GM23338 (cell line): Measurements from ENCODE around the gene COL6A3. TPM values are rescaled to one million over a fixed set of nuclear protein-coding genes. Genes with fewer than 3 reads are reported as not detected.

Experiments
- ATAC-seq: fragments of 200-7000 bp; cut with Tn5 transposase; 3 replicates; pipeline ENCODE4 v1.9.1; 2020
- DNase-seq: peaks from one replicate; pipeline ENCODE4 v3.0.0-alpha.2; 2015; ENCODE audit warnings: low spot score
- H2AFZ ChIP-seq: fragments of 200-600 bp; sonication (generic); 2 replicates; pipeline ENCODE4 v1.8.0; 2016; ENCODE audit warnings: antibody characterized with exemption, mild to moderate bottlenecking, moderate library complexity
- H3F3A ChIP-seq: fragments of 200-600 bp; sonication (generic); replicated peaks from 2 replicates; pipeline ENCODE4 v1.8.0; 2017; ENCODE audit warnings: antibody characterized with exemption, mixed run types, low read depth
- H3K27ac ChIP-seq: fragments of 200-600 bp; sonication (generic); 2 replicates; pipeline ENCODE4 v1.6.1; 2016; ENCODE audit warnings: low read depth
- H3K27me3 ChIP-seq: fragments of 200-600 bp; sonication (generic); 2 replicates; pipeline ENCODE4 v1.8.0; 2016; ENCODE audit warnings: mild to moderate bottlenecking, mixed run types, moderate library complexity; ENCODE audit not compliant: insufficient read depth
- H3K36me3 ChIP-seq: fragments of 200-600 bp; sonication (generic); 2 replicates; pipeline ENCODE4 v1.8.0; 2016; ENCODE audit warnings: mild to moderate bottlenecking; ENCODE audit not compliant: insufficient read depth
- H3K4me1 ChIP-seq: fragments of 200-600 bp; sonication (generic); 2 replicates; pipeline ENCODE4 v1.8.0; 2016; ENCODE audit warnings: mild to moderate bottlenecking, moderate library complexity; ENCODE audit not compliant: insufficient read depth
- H3K4me2 ChIP-seq: fragments of 200-600 bp; sonication (generic); 2 replicates; pipeline ENCODE4 v1.7.1; 2017; ENCODE audit warnings: mixed run types
- H3K4me3 ChIP-seq: fragments of 200-600 bp; sonication (generic); 2 replicates; pipeline ENCODE4 v1.6.1; 2016; ENCODE audit warnings: mixed run types
- H3K79me2 ChIP-seq: fragments of 200-600 bp; sonication (generic); replicated peaks from 2 replicates; pipeline ENCODE4 v1.8.0; 2017; ENCODE audit warnings: mild to moderate bottlenecking; ENCODE audit not compliant: insufficient read depth
- H3K9me2 ChIP-seq: fragments of 200-600 bp; sonication (generic); 2 replicates; pipeline ENCODE4 v1.8.0; 2017; ENCODE audit not compliant: insufficient read depth
- H4K20me1 ChIP-seq: fragments of 200-600 bp; sonication (generic); replicated peaks from 2 replicates; pipeline ENCODE4 v1.8.0; 2017; ENCODE audit warnings: mild to moderate bottlenecking; ENCODE audit not compliant: insufficient read depth
- H3K27ac Mint-ChIP-seq: 2 replicates; pipeline ENCODE4 v1.8.0; 2020; ENCODE audit warnings: inconsistent platforms, mild to moderate bottlenecking, moderate library complexity, mixed read lengths
- H3K27me3 Mint-ChIP-seq: 3 replicates; pipeline ENCODE4 v1.8.0; 2022; ENCODE audit warnings: low read depth, mild to moderate bottlenecking, moderate library complexity, mixed read lengths, inconsistent platforms; ENCODE audit not compliant: insufficient read depth, poor library complexity
- H3K36me3 Mint-ChIP-seq: 3 replicates; pipeline ENCODE4 v1.8.0; 2021; ENCODE audit warnings: low read depth, mild to moderate bottlenecking, inconsistent platforms, moderate library complexity, mixed read lengths
- H3K4me1 Mint-ChIP-seq: 3 replicates; pipeline ENCODE4 v1.8.0; 2020; ENCODE audit warnings: mild to moderate bottlenecking, inconsistent platforms, mixed read lengths
- H3K4me3 Mint-ChIP-seq: 3 replicates; pipeline ENCODE4 v1.8.0; 2021; ENCODE audit warnings: moderate library complexity, mild to moderate bottlenecking, inconsistent platforms, mixed read lengths
- H3K9me3 Mint-ChIP-seq: 3 replicates; pipeline ENCODE4 v1.8.0; 2020; ENCODE audit warnings: moderate library complexity, mild to moderate bottlenecking, inconsistent platforms, mixed read lengths
- CREB1 ChIP-seq: fragments of 250-450 bp; sonication (Bioruptor Pico); IDR thresholded peaks from 2 replicates; pipeline ENCODE4 v1.5.0; 2020; ENCODE audit warnings: low read depth, mild to moderate bottlenecking, moderate library complexity
- ETS1 ChIP-seq: IDR thresholded peaks from 2 replicates; pipeline ENCODE4 v1.6.1; 2016; ENCODE audit warnings: antibody characterized with exemption
- EZH2phosphoT487 ChIP-seq: fragments of 200-600 bp; sonication (generic); IDR thresholded peaks from one replicate; pipeline ENCODE4 v1.8.1; 2018; ENCODE audit warnings: antibody characterized with exemption; ENCODE audit not compliant: unreplicated experiment
- JUNB ChIP-seq: IDR thresholded peaks from one replicate; pipeline ENCODE4 v1.6.1; 2016; ENCODE audit warnings: antibody characterized with exemption; ENCODE audit not compliant: unreplicated experiment
- NANOG ChIP-seq: IDR thresholded peaks from 2 replicates; pipeline ENCODE4 v1.6.1; 2016; ENCODE audit warnings: antibody characterized with exemption, borderline replicate concordance
- POLR2AphosphoS5 ChIP-seq: IDR thresholded peaks from 2 replicates; pipeline ENCODE4 v1.6.1; 2016; ENCODE audit warnings: antibody characterized with exemption, low read depth
- REST ChIP-seq: IDR thresholded peaks from one replicate; pipeline ENCODE4 v1.6.1; 2018; ENCODE audit warnings: antibody characterized with exemption; ENCODE audit not compliant: unreplicated experiment
- STAT1 ChIP-seq: IDR thresholded peaks from one replicate; pipeline ENCODE4 v1.6.1; 2016; ENCODE audit warnings: antibody characterized with exemption; ENCODE audit not compliant: unreplicated experiment
- ZNF114 ChIP-seq: fragments of 250-450 bp; sonication (Bioruptor Pico); IDR thresholded peaks from 2 replicates; pipeline ENCODE4 v1.5.0; 2020; ENCODE audit warnings: mild to moderate bottlenecking, moderate library complexity
- ZNF462 ChIP-seq: fragments of 250-450 bp; sonication (Bioruptor Pico); IDR thresholded peaks from 2 replicates; pipeline ENCODE4 v1.5.0; 2020; ENCODE audit warnings: mild to moderate bottlenecking, moderate library complexity
- polyA plus RNA-seq: library from polyadenylated mRNA; unstranded; fragments of >200 nt; fragmentation: Nextera tagmentation; extraction: Ambion mirVana; gene quantifications from 2 replicates; pipeline ENCODE4 v1.2.1, GENCODE V29; 2016
- total RNA-seq: library from RNA; depleted of rRNA; stranded (reverse); fragments of >200 nt; shearing (Covaris generic); gene quantifications from 2 replicates; pipeline ENCODE4 v1.2.3, GENCODE V29; 2014

The COL6A3 gene
- total and polyA plus RNA-seq, 2 experiments from 2014 or later = 1.2 to 7.3 TPM

GRCh38 chr2:237450583-237450982 lies 36.6 kb upstream of the COL6A3 start:
- Histone ChIP-seq H4K20me1 (no peaks in the 10 kb centered on the region), H3K27me3 (no peaks in the 10 kb centered on the region), H3K36me3 (no peaks in the 10 kb centered on the region), H3K9me2 (no peaks in the 10 kb centered on the region), H3K79me2 (no peaks in the 10 kb centered on the region), H3K4me1 (peaks cover 16% of the 10 kb centered on the region), H3K27ac (no peak overlapping the region), H3K4me2 (no peak overlapping the region), H3F3A (no peaks in the 10 kb centered on the region), H3K4me3 (no peak overlapping the region), H2AFZ (no peak overlapping the region)
- Mint-ChIP-seq H3K27me3 (peaks cover 12% of the 10 kb centered on the region), H3K27ac (no peak overlapping the region), H3K36me3 (no peaks in the 10 kb centered on the region), H3K9me3 (peaks cover 5% of the 10 kb centered on the region; the same call in 1 of the 3 replicates), H3K4me3 (no peak overlapping the region), H3K4me1 (peaks cover 19% of the 10 kb centered on the region)
- no peak for ATAC-seq
- TF ChIP-seq ZNF462 (CRISPR knock-in tag) (no peak), EZH2phosphoT487 (no peak), STAT1 (no peak), NANOG (no peak), JUNB (no peak), ZNF114 (CRISPR knock-in tag) (no peak), CREB1 (CRISPR knock-in tag) (no peak)
- DNase-seq = no peak

- no peaks in the 10 kb centered on the region for H3K36me3 ChIP-seq
- H3K4me2 ChIP-seq = no peak overlapping the region
- Mint-ChIP-seq H3K36me3 (no peaks in the 10 kb centered on the region), H3K27ac (no peak overlapping the region), H3K9me3 (peaks cover 5% of the 10 kb centered on the region; the same call in 1 of the 3 replicates), H3K27me3 (peaks cover 11% of the 10 kb centered on the region), H3K4me1 (peaks cover 19% of the 10 kb centered on the region), H3K4me3 (no peak overlapping the region)
- no peak overlapping the region for H3K27ac ChIP-seq
- DNase-seq (no peak), ATAC-seq (no peak)
- H3K4me1 ChIP-seq = peaks cover 16% of the 10 kb centered on the region
- H3K9me2 ChIP-seq = no peaks in the 10 kb centered on the region
- H3K27me3 ChIP-seq = no peaks in the 10 kb centered on the region
- H3F3A ChIP-seq = no peaks in the 10 kb centered on the region
- H2AFZ ChIP-seq = no peak overlapping the region
- no peaks in the 10 kb centered on the region for H4K20me1 ChIP-seq
- no peaks in the 10 kb centered on the region for H3K79me2 ChIP-seq
- no peak overlapping the region for H3K4me3 ChIP-seq
- TF ChIP-seq STAT1 = no peak
- no peak for TF ChIP-seq EZH2phosphoT487
- TF ChIP-seq JUNB = no peak
- no peak for TF ChIP-seq POLR2AphosphoS5
- no peak for TF ChIP-seq ETS1
- TF ChIP-seq NANOG = no peak
- TF ChIP-seq ZNF114 (CRISPR knock-in tag) = no peak
- no peak for TF ChIP-seq REST
These were observed 36.1 kb upstream of the COL6A3 start for GRCh38 chr2:237450108-237450507.
